Skeletal muscle tissue (tissue), 4 donors: ENCODE results near the gene ATRX. TPM values are rescaled to one million over a fixed set of nuclear protein-coding genes. Genes with fewer than 3 reads are reported as not detected.
"Not testable (repeated sequence)": the region's sequence is repeated elsewhere in the genome, so short reads cannot be mapped to it uniquely, and the experiment has no call there.

Source experiments
- H3K27ac ChIP-seq: one replicate; pipeline ENCODE4 v1.7.0; 2013; ENCODE audit warnings: mild to moderate bottlenecking, low read depth, low read length, inconsistent platforms
- H3K27me3 ChIP-seq, 3 donors: one replicate each; pipeline ENCODE4 v1.7.0; 2013; ENCODE audit warnings: low read length in 3 of 3; ENCODE audit not compliant: control insufficient read depth in 3 of 3, insufficient read depth in 3 of 3
- H3K36me3 ChIP-seq, 3 donors: one replicate each; pipeline ENCODE4 v1.7.0; 2013; ENCODE audit warnings: low read length in 3 of 3; ENCODE audit not compliant: control insufficient read depth in 3 of 3, insufficient read depth in 3 of 3
- H3K4me1 ChIP-seq, 3 donors: one replicate each; pipeline ENCODE4 v1.7.0; 2013; ENCODE audit warnings: low read length in 3 of 3, mild to moderate bottlenecking in 3 of 3; ENCODE audit not compliant: control insufficient read depth in 3 of 3, insufficient read depth in 3 of 3
- H3K4me3 ChIP-seq, 3 donors: one replicate each; pipeline ENCODE4 v1.7.0; 2013; ENCODE audit warnings: low read length in 3 of 3
- H3K9ac ChIP-seq, 3 donors: one replicate each; pipeline ENCODE4 v1.7.0; 2013; ENCODE audit warnings: low read length in 3 of 3, mild to moderate bottlenecking in 3 of 3, moderate library complexity in 2 of 3, low read depth in 1 of 3
- H3K9me3 ChIP-seq, 3 donors: one replicate each; pipeline ENCODE4 v1.7.0; 2013; ENCODE audit warnings: low read length in 3 of 3; ENCODE audit not compliant: control insufficient read depth in 3 of 3
- total RNA-seq: library from RNA; depleted of rRNA; stranded (reverse); fragments of >200 nt; gene quantifications from one replicate; pipeline ENCODE4 v1.2.3, GENCODE V29; 2014
- donor health status: Osteomylitis.

Gene ATRX
- total RNA-seq, 1 donor from 2014 or later = 77.2 TPM

DNA sequence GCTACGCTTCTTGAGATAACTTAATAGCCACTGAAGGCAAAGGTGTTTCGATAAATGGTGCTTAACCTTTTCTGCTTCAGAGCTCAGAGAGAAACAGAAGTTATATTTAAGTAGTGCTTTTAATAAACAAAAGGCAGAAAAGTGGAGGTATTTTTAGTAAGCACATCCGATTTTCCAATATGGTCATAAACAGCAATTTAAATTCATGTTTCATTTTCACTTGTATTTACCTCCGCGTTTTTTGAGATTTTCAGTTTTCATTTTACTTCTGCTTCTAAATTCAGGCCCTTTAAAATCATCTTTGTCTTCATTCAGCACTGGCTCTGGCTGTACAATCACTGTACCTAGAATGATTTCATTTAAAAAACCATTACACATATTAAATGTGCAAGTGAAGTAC, 92.4 kb downstream of the ATRX start:
- peaks cover 0 to 4% (median 0%) of the 10 kb centered on the region in 3 donors for H3K36me3 ChIP-seq
- H3K27ac ChIP-seq = no peak overlapping the region
- no peaks in the 10 kb centered on the region for H3K9me3 ChIP-seq

DNA sequence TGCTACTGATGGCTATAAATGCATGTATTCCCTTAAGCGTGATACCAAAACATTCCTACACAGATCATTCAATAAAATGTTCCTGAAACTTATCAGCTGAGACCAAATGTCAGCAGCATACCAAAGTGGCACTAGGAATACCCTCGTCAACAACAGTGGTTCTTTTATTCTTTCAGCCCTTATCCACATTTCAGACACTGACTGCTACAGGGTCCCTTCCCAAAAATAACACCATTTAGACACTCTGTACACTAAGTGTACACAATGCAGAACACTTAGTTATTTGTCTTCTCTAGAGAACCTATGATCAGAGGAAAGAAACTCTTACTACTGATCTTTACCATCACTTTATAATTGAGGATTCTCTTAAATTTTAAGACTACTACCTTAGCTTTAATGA, 94.1 kb downstream of the ATRX start:
- H3K4me1 ChIP-seq = no peaks in the 10 kb centered on the region
- no peaks in the 10 kb centered on the region for H3K27me3 ChIP-seq
- H3K9me3 ChIP-seq = no peaks in the 10 kb centered on the region
- no peak overlapping the region for H3K27ac ChIP-seq
- H3K9ac ChIP-seq = no peak overlapping the region
- peaks cover 0 to 4% (median 4%) of the 10 kb centered on the region in 3 donors for H3K36me3 ChIP-seq
- no peak overlapping the region for H3K4me3 ChIP-seq

More for the DNA sequence above, 92.4 kb downstream of the ATRX start:
- H3K27me3 ChIP-seq = no peaks in the 10 kb centered on the region
- H3K9ac ChIP-seq = no peak overlapping the region
- no peak overlapping the region for H3K4me3 ChIP-seq
- no peaks in the 10 kb centered on the region for H3K4me1 ChIP-seq

DNA sequence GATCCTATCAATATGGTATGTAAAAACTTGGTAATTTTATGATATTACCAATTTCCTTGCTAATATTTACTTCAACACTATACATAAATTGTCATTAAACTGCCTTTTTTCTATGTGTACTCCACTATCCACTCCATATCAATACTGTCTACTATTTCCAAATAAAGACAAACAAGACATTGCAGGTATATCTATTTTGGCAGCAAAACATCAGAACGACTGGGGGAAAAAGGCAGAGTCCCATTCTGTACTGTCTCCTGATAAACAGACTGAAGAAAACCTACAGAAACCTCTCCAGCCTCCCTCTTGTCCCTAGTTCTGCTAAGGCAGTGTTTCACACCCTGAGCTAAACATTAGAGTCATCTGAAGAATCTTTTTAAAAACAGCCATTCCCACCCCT, 96.6 kb downstream of the ATRX start:
- Histone ChIP-seq H3K36me3 (peaks cover 0 to 8% (median 3%) of the 10 kb centered on the region in 3 donors), H3K9ac (no peak overlapping the region)

DNA sequence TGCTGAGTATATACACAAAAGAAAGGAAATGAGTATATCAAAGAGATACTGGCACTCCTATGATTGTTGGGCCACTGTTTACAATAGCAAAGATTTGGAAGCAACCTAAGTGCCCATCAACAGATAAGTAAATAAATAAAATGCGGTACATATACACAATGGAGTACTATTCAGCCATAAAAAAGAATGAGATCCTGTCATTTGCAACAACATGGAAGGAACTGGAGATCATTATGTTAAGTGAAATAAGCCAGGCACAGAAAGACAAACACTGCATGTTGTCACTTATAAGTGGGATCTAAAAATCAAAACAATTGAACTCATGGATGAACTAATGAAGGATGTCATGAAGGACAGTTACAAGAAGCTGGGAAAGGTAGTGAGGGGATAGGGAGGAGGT, 100.3 kb downstream of the ATRX start:
- H3K27ac ChIP-seq, H3K9ac ChIP-seq, H3K4me1 ChIP-seq, H3K27me3 ChIP-seq, H3K9me3 ChIP-seq, H3K4me3 ChIP-seq, H3K36me3 ChIP-seq: not testable (repeated sequence)

More for the DNA sequence above, 96.6 kb downstream of the ATRX start:
- H3K9me3 ChIP-seq = no peaks in the 10 kb centered on the region
- no peak overlapping the region for H3K27ac ChIP-seq
- no peaks in the 10 kb centered on the region for H3K4me1 ChIP-seq
- no peaks in the 10 kb centered on the region for H3K27me3 ChIP-seq
- H3K4me3 ChIP-seq = no peak overlapping the region

DNA sequence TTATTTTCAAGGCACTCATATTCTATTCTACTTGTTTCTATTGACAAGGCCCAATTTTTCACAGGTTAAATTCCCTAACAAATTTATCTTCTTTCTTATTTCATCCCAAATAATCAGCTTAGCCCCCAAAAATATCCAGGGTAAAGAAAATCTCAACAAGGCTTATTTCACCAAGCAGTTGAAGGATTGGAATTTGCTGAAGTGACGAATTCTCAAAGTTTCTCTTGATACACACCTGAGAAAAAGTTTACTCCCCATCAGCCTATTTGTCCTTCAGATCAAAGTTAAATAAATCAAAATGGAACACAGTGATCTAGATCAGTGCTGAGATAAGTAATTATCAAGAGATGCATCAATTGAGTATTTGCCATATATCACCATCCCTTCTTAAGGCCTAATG, 106.9 kb downstream of the ATRX start:
- no peak overlapping the region for H3K27ac ChIP-seq
- H3K9ac ChIP-seq = no peak overlapping the region
- peaks cover 0 to 4% (median 2%) of the 10 kb centered on the region in 3 donors for H3K36me3 ChIP-seq
- H3K27me3 ChIP-seq = no peaks in the 10 kb centered on the region
- H3K4me1 ChIP-seq = no peaks in the 10 kb centered on the region
- H3K4me3 ChIP-seq = no peak overlapping the region
- H3K9me3 ChIP-seq = no peaks in the 10 kb centered on the region

DNA sequence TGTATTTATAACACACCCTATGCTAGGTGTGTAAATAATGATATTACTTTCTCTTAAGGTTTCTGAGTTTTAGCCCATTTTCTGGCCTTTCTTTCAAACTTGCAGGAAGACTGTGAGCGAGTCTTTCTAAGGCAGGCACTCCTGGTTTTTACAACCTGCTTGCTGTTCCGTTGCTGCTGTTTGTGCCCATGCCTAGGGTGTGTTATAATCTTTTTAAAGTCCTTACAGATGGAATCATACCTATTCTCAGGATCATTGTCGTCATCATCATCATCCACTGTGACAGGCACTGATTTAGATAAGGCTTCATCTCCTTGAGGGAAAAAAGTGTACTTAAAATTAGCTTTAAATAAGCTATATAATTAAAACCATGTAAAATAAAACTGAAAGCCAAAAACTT, 110.0 kb downstream of the ATRX start:
- H3K9ac ChIP-seq = no peak overlapping the region
- H3K4me3 ChIP-seq = no peak overlapping the region
- H3K36me3 ChIP-seq = no peaks in the 10 kb centered on the region
- H3K9me3 ChIP-seq = no peaks in the 10 kb centered on the region
- H3K27me3 ChIP-seq = no peaks in the 10 kb centered on the region
- no peak overlapping the region for H3K27ac ChIP-seq
- no peaks in the 10 kb centered on the region for H3K4me1 ChIP-seq

DNA sequence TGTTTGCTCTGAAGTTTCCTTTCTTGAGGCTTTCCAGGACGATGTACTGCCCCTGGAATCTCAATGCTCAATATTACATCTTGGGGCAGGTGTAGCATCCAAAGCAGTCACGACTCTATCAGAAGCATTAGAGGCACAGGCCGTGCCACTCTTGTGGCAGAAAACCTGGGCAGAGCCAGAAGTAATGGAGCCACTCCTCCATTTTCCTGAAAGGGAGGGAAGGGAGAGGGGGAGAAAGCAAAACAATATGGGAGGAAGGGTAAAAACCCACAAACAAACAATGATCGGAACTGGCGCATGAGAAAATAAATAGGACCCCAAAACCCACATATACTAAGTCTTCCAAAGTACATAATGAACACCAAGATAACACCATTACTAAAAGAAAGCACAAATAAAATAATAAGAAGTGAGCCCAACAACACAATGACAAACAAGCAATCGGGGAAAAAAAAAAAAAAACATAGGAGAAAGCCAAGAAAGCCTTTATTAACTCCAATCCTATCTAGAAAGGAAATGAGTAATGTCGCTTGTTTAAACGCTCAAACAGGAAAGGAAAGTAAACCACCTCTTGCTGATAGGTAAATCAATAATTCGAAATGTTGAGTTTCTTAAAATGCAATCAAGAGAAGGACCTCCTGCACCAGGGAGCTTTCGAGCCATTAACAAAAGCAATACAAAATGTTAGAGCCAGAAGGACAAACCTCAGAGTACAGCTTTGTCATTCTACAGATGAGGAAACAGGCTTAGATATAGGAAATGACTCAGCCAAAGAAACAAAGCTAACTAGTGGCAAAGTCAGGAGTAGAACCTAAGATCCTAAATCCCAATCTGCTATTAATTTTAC, 117.4 kb downstream of the ATRX start:
- Histone ChIP-seq H3K36me3 (no peaks in the 10 kb centered on the region), H3K27me3 (no peaks in the 10 kb centered on the region), H3K27ac (no peak overlapping the region), H3K9me3 (no peaks in the 10 kb centered on the region), H3K4me3 (no peak overlapping the region), H3K4me1 (no peaks in the 10 kb centered on the region), H3K9ac (no peak overlapping the region)

DNA sequence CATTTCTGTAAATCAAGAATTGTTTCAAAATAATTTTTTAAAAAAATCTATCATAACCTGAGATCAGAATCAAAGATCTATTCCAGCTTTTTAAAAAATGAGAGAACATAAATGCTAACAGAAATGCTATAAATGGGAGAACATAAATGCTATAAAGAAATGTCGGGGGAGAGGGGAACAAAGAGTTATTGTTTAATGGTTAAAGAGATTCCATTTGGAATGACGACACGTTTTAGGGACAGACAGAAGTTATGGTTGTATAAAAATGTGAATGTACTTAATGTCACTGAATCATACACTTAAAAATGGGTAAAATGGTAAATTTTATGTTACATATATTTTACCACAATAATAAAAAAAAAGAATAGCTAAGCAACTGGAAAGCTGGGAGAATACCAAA, 127.1 kb downstream of the ATRX start:
- no peaks in the 10 kb centered on the region for H3K27me3 ChIP-seq
- H3K9me3 ChIP-seq = no peaks in the 10 kb centered on the region
- peaks cover 0 to 2% (median 0%) of the 10 kb centered on the region in 3 donors for H3K36me3 ChIP-seq
- H3K4me1 ChIP-seq = no peaks in the 10 kb centered on the region
- no peak overlapping the region for H3K4me3 ChIP-seq
- H3K27ac ChIP-seq = no peak overlapping the region
- H3K9ac ChIP-seq = no peak overlapping the region

DNA sequence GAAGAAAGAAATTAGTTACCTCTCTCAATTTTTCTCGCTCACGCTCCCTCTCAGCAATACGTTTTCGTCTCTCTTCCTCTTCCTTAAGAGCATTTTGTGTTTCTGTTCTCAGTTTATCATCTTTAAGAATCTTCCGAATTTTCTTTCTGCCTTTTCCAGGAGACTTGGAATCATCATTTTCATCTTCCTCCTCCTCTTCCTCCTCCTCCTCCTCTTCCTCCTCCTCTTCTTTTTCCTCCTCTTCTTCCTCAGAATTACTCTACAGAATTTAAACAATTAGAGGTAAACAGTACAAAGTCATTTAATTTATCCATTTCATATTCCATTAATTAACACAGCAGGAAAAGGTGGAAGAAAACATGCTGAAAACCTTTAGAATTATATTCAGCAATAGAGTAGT, 133.9 kb downstream of the ATRX start:
- Histone ChIP-seq H3K9ac (no peak overlapping the region), H3K36me3 (peaks cover 0 to 2% (median 2%) of the 10 kb centered on the region in 3 donors), H3K4me3 (no peak overlapping the region), H3K9me3 (no peaks in the 10 kb centered on the region), H3K27ac (no peak overlapping the region), H3K27me3 (no peaks in the 10 kb centered on the region), H3K4me1 (no peaks in the 10 kb centered on the region)

DNA sequence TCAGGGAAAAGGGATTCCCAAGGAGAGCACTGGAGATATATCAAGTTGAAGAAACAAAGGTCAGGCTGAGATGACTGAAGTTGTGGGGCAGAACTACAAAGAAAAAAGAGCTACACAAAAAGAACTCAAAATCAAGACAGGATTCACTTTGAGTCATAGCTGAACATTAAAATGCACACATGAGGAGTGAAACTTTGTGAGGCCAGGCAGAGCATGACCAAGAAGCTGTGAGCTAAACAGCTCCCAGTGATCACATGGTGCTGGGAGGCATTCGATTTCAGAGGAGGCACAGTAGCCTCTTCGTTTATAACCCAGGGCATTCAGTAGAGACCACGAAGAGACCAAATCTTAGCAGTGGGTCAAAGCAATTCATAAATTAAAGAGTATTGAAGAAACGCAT, 145.3 kb downstream of the ATRX start:
- Histone ChIP-seq H3K27ac (no peak overlapping the region), H3K27me3 (no peaks in the 10 kb centered on the region), H3K36me3 (peaks cover 0 to 3% (median 3%) of the 10 kb centered on the region in 3 donors), H3K4me3 (no peak overlapping the region), H3K4me1 (no peaks in the 10 kb centered on the region), H3K9ac (no peak overlapping the region), H3K9me3 (peaks cover 0 to 2% (median 0%) of the 10 kb centered on the region in 3 donors)
